Lower lobe of right lung (tissue), 2 donors: ENCODE measurements around the gene WDR31. TPM values are rescaled to one million over a fixed set of nuclear protein-coding genes. Genes with fewer than 3 reads are reported as not detected.
A peak's percentile ranks its signal among the peaks of the same experiment; 100 is the strongest.

Experiments used
- ATAC-seq, 2 donors: fragments of 200-7000 bp; cut with Tn5 transposase; one replicate each; pipeline ENCODE4 v1.9.1; 2020 to 2022; ENCODE audit warnings: mild to moderate bottlenecking in 2 of 2, moderate library complexity in 2 of 2
- DNase-seq: peaks from one replicate; pipeline ENCODE4 v3.0.0-alpha.2; 2020
- H3K27ac ChIP-seq: fragments of 200-600 bp; one replicate; pipeline ENCODE4 v1.8.0; 2022
- H3K27me3 ChIP-seq: fragments of 200-600 bp; one replicate; pipeline ENCODE4 v1.8.0; 2022; ENCODE audit warnings: low read depth
- H3K36me3 ChIP-seq: fragments of 200-600 bp; one replicate; pipeline ENCODE4 v1.8.0; 2022; ENCODE audit warnings: mild to moderate bottlenecking
- H3K4me1 ChIP-seq: fragments of 200-600 bp; one replicate; pipeline ENCODE4 v1.8.0; 2022
- H3K4me3 ChIP-seq: fragments of 200-600 bp; one replicate; pipeline ENCODE4 v1.8.0; 2022; ENCODE audit warnings: mild to moderate bottlenecking
- H3K9me3 ChIP-seq: fragments of 200-600 bp; one replicate; pipeline ENCODE4 v1.8.0; 2022
- CTCF ChIP-seq: fragments of 200-600 bp; IDR thresholded peaks from one replicate; pipeline ENCODE4 v1.8.0; 2022; ENCODE audit warnings: antibody characterized with exemption, mild to moderate bottlenecking
- intact Hi-C: fragments of 100-400 bp; cut with DNase I; formaldehyde crosslinking; loops from one replicate; pipeline ENCODE4 v1.11.0; 2022
- total RNA-seq: library from RNA; stranded (reverse); fragmentation: NEBNext Ultra II Directional; extraction: Animal tissue kit (Norgen Biotek cat#: 25700); gene quantifications from one replicate; pipeline ENCODE4 v1.2.1, GENCODE V29; 2021
- donor health status: DM: no; HTN: yes; CAD: no; lungs with severe emphysema.

The WDR31 gene
- total RNA-seq, 1 donor from 2014 or later, result 4.5 TPM

- Histone ChIP-seq H3K4me3 (no peak overlapping the region), H3K4me1 (peaks cover 10% of the 10 kb centered on the region), H3K27ac (no peak overlapping the region), H3K36me3 (peaks cover 97% of the 10 kb centered on the region), H3K9me3 (no peaks in the 10 kb centered on the region), H3K27me3 (no peaks in the 10 kb centered on the region)
- intact Hi-C loops, result no loop called here
- no peak for TF ChIP-seq CTCF
- DNase-seq, result no peak
- ATAC-seq, result no peak
Observed at GRCh38 chr9:113281356-113281755, 58.7 kb downstream of the WDR31 start.

- DNase-seq, result no peak
- intact Hi-C loops, result no loop called here
- ATAC-seq, result no peak
- Histone ChIP-seq H3K9me3 (no peaks in the 10 kb centered on the region), H3K27me3 (no peaks in the 10 kb centered on the region), H3K27ac (no peak overlapping the region), H3K36me3 (peaks cover 72% of the 10 kb centered on the region), H3K4me1 (peaks cover 23% of the 10 kb centered on the region), H3K4me3 (no peak overlapping the region)
- no peak for TF ChIP-seq CTCF
Observed at GRCh38 chr9:113278840-113279239, 61.2 kb downstream of the WDR31 start.

GRCh38 chr9:113275157-113276131, 64.6 kb downstream of the WDR31 start, which contains the start of the genes CDC26 and PRPF4:
CDC26 (minus strand) TSS chr9:113275572; CDS start chr9:113272507, 3,065 bp downstream.
PRPF4 (plus strand) TSS chr9:113275658; CDS start chr9:113275744, 86 bp downstream.
- Histone ChIP-seq H3K9me3 (no peaks in the 10 kb centered on the region), H3K27me3 (no peaks in the 10 kb centered on the region), H3K27ac (peak within 1 kb of the TSS; percentile 97), H3K36me3 (peaks cover 68% of the 10 kb centered on the region), H3K4me3 (peak within 1 kb of the TSS; percentile 91), H3K4me1 (peaks cover 24% of the 10 kb centered on the region)
- DNase-seq, result peak; percentile 97
- intact Hi-C loops, result no loop called here
- ATAC-seq, result peak; percentile 98
- no peak for TF ChIP-seq CTCF

- H3K27ac ChIP-seq, result peak overlapping the region; percentile 97
- no peaks in the 10 kb centered on the region for H3K27me3 ChIP-seq
- peaks cover 68% of the 10 kb centered on the region for H3K36me3 ChIP-seq
- H3K4me1 ChIP-seq, result peaks cover 24% of the 10 kb centered on the region
- peak; percentile 70 to 72 for ATAC-seq
- H3K4me3 ChIP-seq, result peak overlapping the region; percentile 91
- H3K9me3 ChIP-seq, result no peaks in the 10 kb centered on the region
- intact Hi-C loops, result no loop called here
- peak; percentile 65 for TF ChIP-seq CTCF
- no peak for DNase-seq
Observed at GRCh38 chr9:113274474-113275156, 65.5 kb downstream of the WDR31 start.

GRCh38 chr9:113269871-113270270, 70.2 kb downstream of the WDR31 start:
- H3K9me3 ChIP-seq, result no peaks in the 10 kb centered on the region
- H3K4me1 ChIP-seq, result peaks cover 8% of the 10 kb centered on the region
- no peak for TF ChIP-seq CTCF
- H3K27ac ChIP-seq, result no peak overlapping the region
- ATAC-seq (no peak), DNase-seq (no peak)
- no peaks in the 10 kb centered on the region for H3K27me3 ChIP-seq
- H3K36me3 ChIP-seq, result peaks cover 78% of the 10 kb centered on the region
- no peak overlapping the region for H3K4me3 ChIP-seq
- intact Hi-C loops, result no loop called here
